HG03103 (cell line): ENCODE data around the gene CEP55.
"Not testable (repeated sequence)": the region's sequence is repeated elsewhere in the genome, so short reads cannot be mapped to it uniquely, and the experiment has no call there.

Experiments used
- ATAC-seq: cut with Tn5 transposase; IDR thresholded peaks from one replicate; pipeline ENCODE4 v1.9.1; 2021; ENCODE audit warnings: low read depth; ENCODE audit not compliant: unreplicated experiment

The CEP55 gene

GRCh38 chr10:93496322-93497041 lies at the start of gene CEP55:
Gene CEP55 (plus strand): TSS chr10:93496612. CDS start chr10:93500052, 3,440 bp downstream.
- peak; percentile 97 for ATAC-seq

DNA sequence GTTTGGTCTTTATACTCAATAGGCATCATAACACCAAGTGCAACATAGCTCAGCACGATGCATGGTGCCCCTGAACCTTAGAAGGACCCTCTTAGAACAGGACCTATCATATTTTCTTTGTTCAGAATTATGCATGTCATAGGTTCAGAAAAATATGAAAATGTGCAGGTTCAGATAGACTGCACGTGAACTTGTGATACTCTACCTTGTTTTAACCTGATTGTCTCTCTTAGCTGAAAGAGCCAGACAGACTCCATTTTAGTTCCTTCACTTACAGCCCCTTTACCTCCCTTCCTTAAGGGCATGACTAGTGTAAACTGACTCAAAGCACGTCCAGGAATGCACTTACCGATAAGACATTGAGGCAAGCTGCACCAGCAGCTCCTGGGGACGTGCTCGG lies 49.4 kb upstream of the CEP55 start:
- ATAC-seq: no peak

DNA sequence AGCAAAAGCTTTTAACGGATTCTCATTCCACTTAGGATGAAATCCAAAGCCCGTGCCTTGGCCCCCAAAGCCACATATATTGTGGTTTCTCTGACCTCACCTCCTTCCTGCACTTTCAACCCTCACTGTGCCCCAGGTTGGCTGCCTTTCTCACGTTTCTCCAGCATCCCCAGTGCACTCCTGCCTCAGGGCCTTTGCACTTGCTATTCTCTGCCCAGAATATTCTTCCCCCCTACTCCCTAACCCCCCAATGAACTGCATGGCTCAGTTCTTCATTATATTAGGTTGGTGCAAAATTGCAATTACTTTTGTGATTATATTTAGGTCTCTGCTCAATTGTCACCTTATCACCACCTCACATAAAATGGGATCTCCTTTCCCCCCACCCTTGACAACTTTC lies 48.4 kb upstream of the CEP55 start:
- no peak for ATAC-seq

GRCh38 chr10:93451244-93451947 lies 45.0 kb upstream of the CEP55 start:
- no peak for ATAC-seq

GRCh38 chr10:93452143-93452542 lies 44.3 kb upstream of the CEP55 start:
- no peak for ATAC-seq

GRCh38 chr10:93454146-93454545 lies 42.3 kb upstream of the CEP55 start:
- no peak for ATAC-seq

DNA sequence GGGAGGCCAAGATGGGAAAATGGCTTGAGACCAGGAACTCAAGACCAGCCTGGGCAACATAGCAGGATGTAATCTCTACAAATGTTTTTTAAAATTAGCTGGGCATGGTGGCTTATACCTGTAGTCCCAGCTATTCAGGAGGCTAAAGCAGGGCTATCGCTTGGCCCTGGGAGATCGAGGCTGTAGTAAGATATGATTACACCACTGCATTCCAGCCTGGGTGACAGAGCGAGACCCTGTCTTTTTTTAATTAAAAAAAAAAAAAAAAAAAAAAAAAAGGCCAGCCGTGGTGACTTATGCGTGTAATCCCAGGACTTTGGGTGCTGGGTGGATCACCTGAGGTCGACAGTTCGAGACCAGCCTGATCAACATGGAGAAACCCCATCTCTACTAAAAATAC lies 41.7 kb upstream of the CEP55 start:
- ATAC-seq: no peak

- ATAC-seq: no peak
Observed at GRCh38 chr10:93456480-93456879, 39.9 kb upstream of the CEP55 start.

- ATAC-seq: no peak
Observed at GRCh38 chr10:93457511-93457910, 38.9 kb upstream of the CEP55 start.

DNA sequence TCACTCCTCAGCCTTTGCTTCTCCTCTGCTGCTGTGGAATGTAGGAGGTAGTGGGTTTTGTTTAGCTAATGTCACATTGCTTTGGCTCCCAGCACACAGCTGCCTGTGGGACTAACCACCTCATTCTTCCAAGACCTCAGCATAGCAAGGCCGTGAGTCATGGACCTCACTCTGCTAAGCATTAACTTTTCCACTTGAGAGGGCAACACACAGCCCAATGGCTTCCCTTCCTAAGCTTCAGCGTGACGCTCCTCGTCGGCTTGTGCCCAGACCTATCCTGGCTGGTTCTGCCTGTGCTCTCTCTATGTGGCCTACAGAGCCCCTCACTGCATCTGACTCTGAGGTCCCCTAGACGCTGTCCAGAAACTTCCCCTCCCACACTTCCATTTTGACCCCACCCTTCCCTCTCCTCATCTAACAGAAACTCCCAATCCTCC lies 37.6 kb upstream of the CEP55 start:
- no peak for ATAC-seq

- no peak for ATAC-seq
Observed at GRCh38 chr10:93459466-93459865, 36.9 kb upstream of the CEP55 start.

GRCh38 chr10:93461109-93461806 lies 35.2 kb upstream of the CEP55 start:
- ATAC-seq: no peak

DNA sequence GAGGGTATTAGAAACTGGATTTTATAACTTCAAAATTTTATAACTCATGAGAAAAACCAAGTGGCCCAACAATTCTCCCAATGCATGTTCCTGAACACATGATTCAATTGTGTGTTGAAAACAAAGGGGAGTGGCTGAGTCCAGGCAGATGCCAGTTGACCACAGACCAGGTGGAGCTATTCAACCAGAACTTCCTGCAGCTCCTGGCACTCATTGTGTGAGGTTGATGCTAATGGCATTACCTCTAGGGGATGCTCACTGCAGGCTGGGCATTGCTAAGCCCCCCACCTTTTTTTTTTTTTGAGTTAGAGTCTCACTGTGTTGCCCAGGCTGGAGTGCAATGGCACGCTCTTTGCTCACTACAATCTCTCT lies 34.6 kb upstream of the CEP55 start:
- no peak for ATAC-seq

DNA sequence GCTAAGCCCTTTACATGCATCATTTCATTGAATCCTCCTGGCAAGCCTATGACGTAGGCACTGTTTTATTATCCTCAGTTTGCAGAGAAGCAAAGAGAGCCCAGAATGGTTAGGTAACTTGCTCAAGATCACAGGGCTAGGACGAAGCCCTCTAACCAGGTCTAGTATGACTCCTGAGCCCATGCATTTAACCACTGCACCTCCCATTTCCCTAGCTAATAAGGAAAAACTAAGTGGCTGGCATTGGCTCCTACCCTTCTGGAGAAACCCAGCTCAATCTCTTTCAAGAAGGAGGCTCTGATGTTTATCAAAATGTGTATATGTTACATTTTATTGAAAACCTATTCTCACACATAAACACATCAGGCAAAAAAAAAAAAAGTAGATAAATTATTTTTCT lies 34.0 kb upstream of the CEP55 start:
- ATAC-seq: no peak

- no peak for ATAC-seq
Observed at GRCh38 chr10:93462881-93463280, 33.5 kb upstream of the CEP55 start.

GRCh38 chr10:93463723-93464476 lies 32.5 kb upstream of the CEP55 start:
- ATAC-seq: no peak

DNA sequence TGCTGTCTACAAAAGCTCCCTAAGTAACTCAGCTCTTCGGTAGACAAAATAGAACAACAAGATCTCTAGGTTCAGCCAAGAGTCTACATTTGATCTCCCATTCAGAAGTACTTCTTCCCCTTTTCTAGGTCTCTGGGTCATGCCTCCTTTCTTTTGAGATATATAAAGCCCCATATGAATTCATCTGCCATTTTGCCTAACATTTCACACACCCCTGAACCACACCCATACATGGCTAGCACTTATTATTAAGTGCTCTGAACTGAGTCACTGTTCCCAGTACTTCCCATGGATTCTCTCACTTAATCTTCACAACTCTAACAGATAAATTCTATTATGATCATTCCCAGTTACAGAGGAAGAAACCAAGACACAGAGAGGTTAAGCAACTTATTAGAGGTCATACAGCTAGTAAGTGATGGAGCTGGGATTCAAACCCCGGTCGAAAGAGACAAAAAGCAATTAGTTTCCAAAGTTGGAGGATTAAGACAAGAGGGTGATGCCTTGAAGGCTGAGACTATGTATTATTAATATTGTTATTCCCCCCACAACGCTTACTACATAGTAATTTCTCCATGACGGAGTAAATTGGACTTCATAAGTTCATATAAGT lies 31.5 kb upstream of the CEP55 start:
- no peak for ATAC-seq

GRCh38 chr10:93465806-93466675 lies 30.4 kb upstream of the CEP55 start:
- no peak for ATAC-seq

- not testable (repeated sequence) for ATAC-seq
Observed at GRCh38 chr10:93467635-93468034, 28.8 kb upstream of the CEP55 start.
